ENCODE measurements around the gene MAPKAP1. TPM values are rescaled to one million over a fixed set of nuclear protein-coding genes. Genes with fewer than 3 reads are reported as not detected.
A peak's percentile ranks its signal among the peaks of the same experiment; 100 is the strongest.

The MAPKAP1 gene
- total RNA-seq, 2 experiments from 2014 or later: 66.2 to 78.8 TPM

DNA sequence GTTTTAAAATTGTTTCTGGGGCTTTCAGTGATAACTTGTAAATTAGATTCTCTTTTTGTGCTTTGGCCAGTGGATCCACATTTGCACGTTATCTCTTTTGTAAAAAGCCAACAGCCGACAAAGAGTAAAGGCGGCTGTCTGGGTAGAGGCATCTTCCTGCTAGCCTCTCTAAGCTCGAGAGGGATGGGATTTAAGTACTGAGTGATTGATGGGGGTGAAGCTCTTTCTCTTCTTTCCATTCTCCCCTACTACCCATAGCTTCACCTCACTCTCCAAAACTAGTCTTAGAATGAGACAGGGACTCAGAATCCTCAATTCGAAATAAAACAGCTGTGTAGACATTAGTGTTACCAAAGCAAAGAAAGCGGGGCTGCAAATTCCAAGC, 43.6 kb upstream of the MAPKAP1 start:
- H3K4me3 ChIP-seq (ENCODE audit: low read depth, low read length, poor library complexity, severe bottlenecking): no peak overlapping the region
- H3K4me2 ChIP-seq (ENCODE audit: low read length): peak overlapping the region; percentile 24; the same call in 1 of the 2 replicates
- CTCF ChIA-PET (ENCODE audit: unreplicated experiment): no interaction called here
- POLR2A ChIA-PET: interaction anchor here (1.4 kb wide), 1 partner anchor 15 kb away, joined by 4 read pairs; no protein-coding TSS in a partner anchor
- peaks cover 3% of the 10 kb centered on the region; the same call in 1 of the 2 replicates for H4K20me1 ChIP-seq (ENCODE audit: insufficient read depth, low read length)
- no peaks in the 10 kb centered on the region for H3K79me2 ChIP-seq (ENCODE audit: insufficient read depth, low read depth, low read length)
- TF ChIP-seq EZH2phosphoT487 (IDR thresholded peaks at IDR 0.05; ENCODE audit: borderline replicate concordance, low read depth, low read length): no peak
- TF ChIP-seq, protein P1, sequence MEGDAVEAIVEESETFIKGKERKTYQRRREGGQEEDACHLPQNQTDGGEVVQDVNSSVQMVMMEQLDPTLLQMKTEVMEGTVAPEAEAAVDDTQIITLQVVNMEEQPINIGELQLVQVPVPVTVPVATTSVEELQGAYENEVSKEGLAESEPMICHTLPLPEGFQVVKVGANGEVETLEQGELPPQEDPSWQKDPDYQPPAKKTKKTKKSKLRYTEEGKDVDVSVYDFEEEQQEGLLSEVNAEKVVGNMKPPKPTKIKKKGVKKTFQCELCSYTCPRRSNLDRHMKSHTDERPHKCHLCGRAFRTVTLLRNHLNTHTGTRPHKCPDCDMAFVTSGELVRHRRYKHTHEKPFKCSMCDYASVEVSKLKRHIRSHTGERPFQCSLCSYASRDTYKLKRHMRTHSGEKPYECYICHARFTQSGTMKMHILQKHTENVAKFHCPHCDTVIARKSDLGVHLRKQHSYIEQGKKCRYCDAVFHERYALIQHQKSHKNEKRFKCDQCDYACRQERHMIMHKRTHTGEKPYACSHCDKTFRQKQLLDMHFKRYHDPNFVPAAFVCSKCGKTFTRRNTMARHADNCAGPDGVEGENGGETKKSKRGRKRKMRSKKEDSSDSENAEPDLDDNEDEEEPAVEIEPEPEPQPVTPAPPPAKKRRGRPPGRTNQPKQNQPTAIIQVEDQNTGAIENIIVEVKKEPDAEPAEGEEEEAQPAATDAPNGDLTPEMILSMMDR (conservative IDR thresholded peaks at IDR 0.05; ENCODE audit: low read length): no peak
- H3K27ac ChIP-seq (ENCODE audit: low read depth, low read length, poor library complexity, severe bottlenecking): no peak overlapping the region
- H2AFZ ChIP-seq (ENCODE audit: low read length): no peak overlapping the region
- no TSS peak for BruUV-seq (replicated peaks)
- H3K9me2 ChIP-seq (ENCODE audit: insufficient read depth, low read length): no peaks in the 10 kb centered on the region
- DNase-seq (ENCODE audit: low spot score): no peak
- H3K9me3 ChIP-seq (ENCODE audit: low read length): no peaks in the 10 kb centered on the region
- intact Hi-C loops (cut with micrococcal nuclease; ENCODE audit: unreplicated experiment): no loop called here
- peaks cover 28% of the 10 kb centered on the region for H3K36me3 ChIP-seq (ENCODE audit: insufficient read depth, low read length)
- peaks cover 20% of the 10 kb centered on the region for H3K4me1 ChIP-seq (ENCODE audit: insufficient read depth, low read length, poor library complexity, severe bottlenecking)

DNA sequence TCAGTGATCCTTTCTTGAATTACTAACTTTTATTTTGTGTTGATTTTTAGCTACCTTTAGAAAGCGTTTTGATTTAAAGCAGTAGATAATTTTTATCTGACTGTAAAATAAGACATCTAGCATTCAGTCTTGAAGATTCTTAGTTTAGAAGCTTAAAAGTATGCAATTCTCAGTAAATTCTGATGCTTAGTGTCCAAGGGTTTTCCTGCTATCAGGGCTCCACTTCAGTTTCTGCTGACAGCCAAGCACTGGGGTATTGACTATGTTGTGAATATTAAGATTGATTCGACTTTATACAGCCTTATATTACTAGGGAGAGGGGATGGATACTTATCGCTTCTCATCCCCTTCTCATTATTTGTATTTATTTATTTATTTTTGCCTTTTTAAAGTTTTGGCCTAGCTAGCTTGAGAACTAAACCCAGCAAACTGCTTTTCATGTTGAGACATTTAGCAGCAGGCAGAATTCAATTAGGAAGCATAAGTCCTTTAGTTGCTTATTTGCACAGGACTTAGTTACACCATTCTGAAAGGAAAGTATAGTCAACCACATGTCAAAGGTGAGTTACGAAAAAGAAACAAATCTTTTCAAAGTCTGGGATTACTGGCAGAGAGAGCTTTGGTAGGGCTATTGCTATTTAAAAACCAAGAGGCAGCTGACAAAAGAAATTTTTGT, 43.1 kb upstream of the MAPKAP1 start:
- peak overlapping the region; percentile 71; the same call in 1 of the 2 replicates for H3K4me2 ChIP-seq (ENCODE audit: low read length)
- H3K4me3 ChIP-seq (ENCODE audit: low read depth, low read length, poor library complexity, severe bottlenecking): no peak overlapping the region
- intact Hi-C loops (cut with micrococcal nuclease; ENCODE audit: unreplicated experiment): loop anchor here (5.0 kb wide), 1 partner anchor 343 kb away; no protein-coding TSS in a partner anchor
- no peak overlapping the region for H3K27ac ChIP-seq (ENCODE audit: low read depth, low read length, poor library complexity, severe bottlenecking)
- no peak overlapping the region for H2AFZ ChIP-seq (ENCODE audit: low read length)
- no peak for DNase-seq (ENCODE audit: low spot score)
- H3K4me1 ChIP-seq (ENCODE audit: insufficient read depth, low read length, poor library complexity, severe bottlenecking): peaks cover 25% of the 10 kb centered on the region
- no peak for TF ChIP-seq EZH2phosphoT487 (IDR thresholded peaks at IDR 0.05; ENCODE audit: borderline replicate concordance, low read depth, low read length)
- TF ChIP-seq, protein P1 (conservative IDR thresholded peaks at IDR 0.05; ENCODE audit: low read length): no peak
- peaks cover 3% of the 10 kb centered on the region; the same call in 1 of the 2 replicates for H4K20me1 ChIP-seq (ENCODE audit: insufficient read depth, low read length)
- no peaks in the 10 kb centered on the region for H3K9me3 ChIP-seq (ENCODE audit: low read length)
- peaks cover 28% of the 10 kb centered on the region for H3K36me3 ChIP-seq (ENCODE audit: insufficient read depth, low read length)
- no peaks in the 10 kb centered on the region for H3K79me2 ChIP-seq (ENCODE audit: insufficient read depth, low read depth, low read length)
- CTCF ChIA-PET (ENCODE audit: unreplicated experiment): no interaction called here
- POLR2A ChIA-PET: interaction anchor here (1.4 kb wide), 1 partner anchor 16 kb away, joined by 4 read pairs; no protein-coding TSS in a partner anchor
- no TSS peak for BruUV-seq (replicated peaks)
- no peaks in the 10 kb centered on the region for H3K9me2 ChIP-seq (ENCODE audit: insufficient read depth, low read length)
